Neural progenitor cell (in vitro differentiated cells): Measurements from ENCODE around the gene CLDN7. TPM values are rescaled to one million over a fixed set of nuclear protein-coding genes. Genes with fewer than 3 reads are reported as not detected.

Source experiments
- DNase-seq: peaks from one replicate; pipeline ENCODE4 v3.0.0-alpha.2; 2016; ENCODE audit warnings: low spot score
- H2AFZ ChIP-seq: fragments of 200-600 bp; sonication (generic); replicated peaks from 2 replicates; pipeline ENCODE4 v1.6.1; 2016; ENCODE audit warnings: antibody characterized with exemption
- H3F3A ChIP-seq: fragments of 200-600 bp; sonication (generic); 2 replicates; pipeline ENCODE4 v1.6.1; 2016; ENCODE audit warnings: antibody characterized with exemption, low read depth
- H3K27ac ChIP-seq: fragments of 200-600 bp; sonication (generic); 2 replicates; pipeline ENCODE4 v1.5.1; 2016; ENCODE audit warnings: mild to moderate bottlenecking
- H3K27me3 ChIP-seq: fragments of 200-600 bp; sonication (generic); 2 replicates; pipeline ENCODE4 v1.6.1; 2016; ENCODE audit warnings: mild to moderate bottlenecking, moderate library complexity
- H3K36me3 ChIP-seq: fragments of 200-600 bp; sonication (generic); 2 replicates; pipeline ENCODE4 v1.5.1; 2016
- H3K4me1 ChIP-seq: fragments of 200-600 bp; sonication (generic); 2 replicates; pipeline ENCODE4 v1.6.1; 2016; ENCODE audit warnings: mixed run types
- H3K4me2 ChIP-seq: fragments of 200-600 bp; sonication (generic); 2 replicates; pipeline ENCODE4 v1.6.1; 2016
- H3K4me3 ChIP-seq: fragments of 200-600 bp; sonication (generic); 2 replicates; pipeline ENCODE4 v1.5.1; 2016
- H3K79me2 ChIP-seq: fragments of 200-600 bp; sonication (generic); 2 replicates; pipeline ENCODE4 v1.6.1; 2016; ENCODE audit warnings: low read depth
- H3K9ac ChIP-seq: fragments of 200-600 bp; sonication (generic); 2 replicates; pipeline ENCODE4 v1.6.1; 2016
- H3K9me3 ChIP-seq: fragments of 200-600 bp; sonication (generic); 2 replicates; pipeline ENCODE4 v1.5.1; 2016; ENCODE audit warnings: low read depth
- H4K20me1 ChIP-seq: fragments of 200-600 bp; sonication (generic); 2 replicates; pipeline ENCODE4 v1.6.1; 2016; ENCODE audit warnings: low read depth
- H3K27ac Mint-ChIP-seq: 3 replicates; pipeline ENCODE4 v1.8.0; 2021; ENCODE audit warnings: mixed read lengths
- H3K27me3 Mint-ChIP-seq: 2 replicates; pipeline ENCODE4 v1.8.0; 2022; ENCODE audit warnings: low read depth, mild to moderate bottlenecking, inconsistent platforms, moderate library complexity, mixed read lengths; ENCODE audit not compliant: insufficient read depth
- H3K36me3 Mint-ChIP-seq: 3 replicates; pipeline ENCODE4 v1.8.0; 2021; ENCODE audit warnings: mixed read lengths
- H3K4me1 Mint-ChIP-seq: 3 replicates; pipeline ENCODE4 v1.8.0; 2021; ENCODE audit warnings: mixed read lengths
- H3K4me3 Mint-ChIP-seq: 3 replicates; pipeline ENCODE4 v1.8.0; 2021; ENCODE audit warnings: mild to moderate bottlenecking, moderate library complexity, mixed read lengths
- H3K9me3 Mint-ChIP-seq: 3 replicates; pipeline ENCODE4 v1.8.0; 2020; ENCODE audit warnings: mixed read lengths
- CTCF ChIP-seq: fragments of 200-600 bp; sonication (generic); IDR thresholded peaks from 2 replicates; pipeline ENCODE4 v1.5.1; 2017; ENCODE audit warnings: antibody characterized with exemption, mild to moderate bottlenecking
- EZH2 ChIP-seq: fragments of 200-600 bp; sonication (generic); IDR thresholded peaks from 2 replicates; pipeline ENCODE4 v1.6.1; 2017; ENCODE audit warnings: antibody characterized with exemption, mild to moderate bottlenecking, moderate library complexity
- EZH2phosphoT487 ChIP-seq: fragments of 200-600 bp; sonication (generic); IDR thresholded peaks from 2 replicates; pipeline ENCODE4 v1.6.1; 2017; ENCODE audit warnings: antibody characterized with exemption
- total RNA-seq: library from RNA; depleted of rRNA; stranded (reverse); fragments of >200 nt; gene quantifications from 2 replicates; pipeline ENCODE4 v1.2.3, GENCODE V29; 2015; ENCODE audit warnings: low replicate concordance

The CLDN7 gene
- total RNA-seq, 1 donor from 2014 or later: 0.32 TPM

- Mint-ChIP-seq H3K27ac (peak overlapping the region; percentile 99), H3K9me3 (no peaks in the 10 kb centered on the region), H3K4me1 (peaks cover 57% of the 10 kb centered on the region), H3K36me3 (peaks cover 17% of the 10 kb centered on the region), H3K27me3 (peaks cover 19% of the 10 kb centered on the region), H3K4me3 (peak overlapping the region; percentile 92)
- H3K79me2 ChIP-seq: peaks cover 22% of the 10 kb centered on the region
- H3K27me3 ChIP-seq: no peaks in the 10 kb centered on the region
- peaks cover 84% of the 10 kb centered on the region for H3F3A ChIP-seq
- H3K4me2 ChIP-seq: peak overlapping the region; percentile 85
- H3K27ac ChIP-seq: no peak overlapping the region
- no peak overlapping the region for H3K4me3 ChIP-seq
- H3K36me3 ChIP-seq: no peaks in the 10 kb centered on the region
- H2AFZ ChIP-seq: peak overlapping the region; percentile 23
- peaks cover 37% of the 10 kb centered on the region for H3K4me1 ChIP-seq
- no peaks in the 10 kb centered on the region for H3K9me3 ChIP-seq
- no peak overlapping the region for H3K9ac ChIP-seq
- no peak for DNase-seq
- H4K20me1 ChIP-seq: peaks cover 38% of the 10 kb centered on the region
- TF ChIP-seq EZH2phosphoT487 (no peak), CTCF (no peak), EZH2 (no peak)
These were observed 43.5 kb downstream of the CLDN7 start for GRCh38 chr17:7218758-7219157.

DNA sequence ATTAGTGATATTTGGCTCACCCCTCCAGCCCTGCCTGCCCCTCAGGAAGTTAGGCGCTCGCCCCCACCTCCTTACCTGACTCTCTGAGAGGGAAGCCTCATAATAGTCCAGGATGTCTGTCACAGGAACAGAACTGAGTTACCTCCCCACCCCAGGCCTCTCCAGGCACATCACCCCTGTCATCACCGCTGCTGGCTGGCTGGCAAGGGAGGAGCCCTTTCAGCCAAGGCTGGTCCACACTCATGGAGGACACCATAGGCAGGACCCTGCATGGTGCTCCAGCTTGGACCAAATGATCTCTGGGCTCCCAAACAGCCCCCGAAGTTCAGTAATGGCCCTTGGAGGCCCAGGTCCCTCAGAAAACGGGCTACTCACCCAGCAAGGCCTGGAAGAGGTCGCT is 44.1 kb downstream of the CLDN7 start:
- Histone ChIP-seq H3K36me3 (no peaks in the 10 kb centered on the region), H3K79me2 (peaks cover 27% of the 10 kb centered on the region), H3K9me3 (no peaks in the 10 kb centered on the region), H3K27ac (no peak overlapping the region), H3K27me3 (no peaks in the 10 kb centered on the region), H3F3A (peaks cover 84% of the 10 kb centered on the region), H2AFZ (no peak overlapping the region), H3K4me2 (peak overlapping the region; percentile 85), H3K9ac (no peak overlapping the region), H3K4me1 (peaks cover 42% of the 10 kb centered on the region), H4K20me1 (peaks cover 34% of the 10 kb centered on the region), H3K4me3 (peak overlapping the region; percentile 59)
- Mint-ChIP-seq H3K9me3 (no peaks in the 10 kb centered on the region), H3K4me1 (peaks cover 62% of the 10 kb centered on the region), H3K27ac (peak overlapping the region; percentile 99), H3K27me3 (peaks cover 23% of the 10 kb centered on the region), H3K36me3 (peaks cover 15% of the 10 kb centered on the region), H3K4me3 (peak overlapping the region; percentile 92)
- no peak for DNase-seq
- TF ChIP-seq EZH2: no peak
- TF ChIP-seq EZH2phosphoT487: no peak
- TF ChIP-seq CTCF: no peak

DNA sequence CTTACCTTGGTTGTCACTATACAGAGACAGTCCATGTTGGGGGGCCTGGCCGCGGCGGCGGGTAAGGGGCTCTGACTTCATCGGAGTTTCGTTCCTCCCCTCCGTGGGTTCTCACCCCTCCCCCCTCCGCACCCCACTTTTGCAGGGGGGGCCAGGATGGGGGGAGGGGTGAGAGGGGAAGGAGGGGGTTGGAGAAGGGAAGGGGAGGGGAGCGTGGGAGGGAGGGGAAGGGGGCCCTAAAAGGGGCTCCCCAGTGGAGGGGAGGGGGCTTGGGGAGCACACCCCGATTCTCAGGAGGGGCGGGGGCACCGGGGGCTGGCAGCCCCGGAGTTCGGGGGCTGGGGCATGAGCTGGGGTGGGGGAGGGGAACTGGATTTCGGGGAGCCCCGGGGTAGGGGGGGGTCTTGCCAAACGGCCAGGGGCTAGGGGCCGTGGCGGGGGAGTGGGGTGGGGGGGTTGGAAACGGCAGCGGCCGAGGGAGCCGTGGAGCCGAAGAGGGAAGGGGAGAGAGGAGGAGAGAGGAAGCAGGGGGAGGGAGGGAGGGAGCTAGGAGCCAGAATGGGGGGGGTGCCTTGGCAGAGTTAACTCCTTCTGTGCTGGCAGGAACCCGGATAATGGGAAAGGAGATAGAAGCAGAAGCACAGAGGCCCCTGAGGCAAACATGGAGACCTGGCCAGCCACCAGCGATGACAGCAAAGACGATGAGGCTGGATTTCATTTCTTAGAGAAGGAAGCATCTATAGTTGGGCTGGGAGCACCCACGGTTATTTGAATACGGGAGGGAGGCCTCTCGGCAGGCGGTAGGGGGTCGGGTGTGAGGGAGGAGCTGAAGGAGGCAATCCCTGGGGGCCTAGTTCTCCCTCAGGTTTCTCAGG is 44.9 kb downstream of the CLDN7 start:
- Histone ChIP-seq H3K4me1 (peaks cover 46% of the 10 kb centered on the region), H3K27ac (no peak overlapping the region), H3K9me3 (no peaks in the 10 kb centered on the region), H4K20me1 (peaks cover 30% of the 10 kb centered on the region), H3K4me3 (peak overlapping the region; percentile 59), H3K36me3 (no peaks in the 10 kb centered on the region), H3K79me2 (peaks cover 35% of the 10 kb centered on the region), H2AFZ (peak overlapping the region; percentile 53), H3K4me2 (peak overlapping the region; percentile 85), H3F3A (peaks cover 79% of the 10 kb centered on the region), H3K9ac (peak overlapping the region; percentile 51), H3K27me3 (no peaks in the 10 kb centered on the region)
- Mint-ChIP-seq H3K4me1 (peaks cover 64% of the 10 kb centered on the region), H3K27me3 (peaks cover 23% of the 10 kb centered on the region), H3K9me3 (no peaks in the 10 kb centered on the region), H3K36me3 (peaks cover 12% of the 10 kb centered on the region), H3K27ac (peak overlapping the region; percentile 99), H3K4me3 (peak overlapping the region; percentile 92)
- peak; percentile 81 for DNase-seq
- TF ChIP-seq EZH2phosphoT487 (no peak), EZH2 (no peak), CTCF (no peak)
